Memory B cell (primary cell): ENCODE data around the gene ITPR3.
A peak's percentile ranks its signal among the peaks of the same experiment; 100 is the strongest.

Source experiments
- ATAC-seq: fragments of 150-1000 bp; cut with Tn5 transposase; 2 replicates; pipeline ENCODE4 v1.10.0; 2021; ENCODE audit warnings: low read depth, mild to moderate bottlenecking, moderate library complexity
- DNase-seq, 2 donors: peaks; one replicate each; pipeline ENCODE4 v3.0.0; 2022; ENCODE audit warnings: low spot score in 2 of 2
- H3K27ac Mint-ChIP-seq: one replicate; pipeline ENCODE4 v1.8.0; 2022; ENCODE audit warnings: mild to moderate bottlenecking, moderate library complexity, mixed read lengths
- H3K27me3 Mint-ChIP-seq: one replicate; pipeline ENCODE4 v1.8.0; 2022; ENCODE audit warnings: mixed read lengths
- H3K36me3 Mint-ChIP-seq: one replicate; pipeline ENCODE4 v1.8.0; 2022; ENCODE audit warnings: mild to moderate bottlenecking, mixed read lengths
- H3K4me1 Mint-ChIP-seq: one replicate; pipeline ENCODE4 v1.8.0; 2022; ENCODE audit warnings: mixed read lengths
- H3K4me3 Mint-ChIP-seq: one replicate; pipeline ENCODE4 v1.8.0; 2022; ENCODE audit warnings: mild to moderate bottlenecking, moderate library complexity, mixed read lengths
- H3K9me3 Mint-ChIP-seq: one replicate; pipeline ENCODE4 v1.8.0; 2022; ENCODE audit warnings: mixed read lengths

Gene ITPR3

DNA sequence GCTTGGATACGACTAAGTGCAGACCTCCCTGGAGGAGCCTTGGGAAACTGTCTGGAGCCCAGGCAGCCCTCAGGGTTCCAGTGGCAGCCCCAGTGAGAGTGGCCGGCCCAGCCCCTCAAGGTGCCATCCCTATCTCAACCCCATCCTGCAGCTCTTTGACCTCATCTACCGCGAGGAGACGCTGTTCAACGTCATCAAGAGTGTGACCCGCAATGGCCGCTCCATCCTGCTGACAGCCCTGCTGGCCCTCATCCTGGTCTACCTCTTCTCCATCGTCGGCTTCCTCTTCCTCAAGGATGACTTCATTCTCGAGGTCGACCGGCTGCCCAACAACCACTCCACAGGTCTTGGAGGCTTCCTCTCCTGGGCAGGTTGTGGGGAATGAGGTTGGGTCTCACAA lies 69.6 kb downstream of the ITPR3 start:
- Mint-ChIP-seq H3K27ac (peak overlapping the region; percentile 31), H3K4me3 (no peak overlapping the region), H3K9me3 (no peaks in the 10 kb centered on the region), H3K4me1 (peaks cover 14% of the 10 kb centered on the region), H3K27me3 (no peaks in the 10 kb centered on the region), H3K36me3 (peaks cover 35% of the 10 kb centered on the region)
- no peak for DNase-seq
- no peak for ATAC-seq

DNA sequence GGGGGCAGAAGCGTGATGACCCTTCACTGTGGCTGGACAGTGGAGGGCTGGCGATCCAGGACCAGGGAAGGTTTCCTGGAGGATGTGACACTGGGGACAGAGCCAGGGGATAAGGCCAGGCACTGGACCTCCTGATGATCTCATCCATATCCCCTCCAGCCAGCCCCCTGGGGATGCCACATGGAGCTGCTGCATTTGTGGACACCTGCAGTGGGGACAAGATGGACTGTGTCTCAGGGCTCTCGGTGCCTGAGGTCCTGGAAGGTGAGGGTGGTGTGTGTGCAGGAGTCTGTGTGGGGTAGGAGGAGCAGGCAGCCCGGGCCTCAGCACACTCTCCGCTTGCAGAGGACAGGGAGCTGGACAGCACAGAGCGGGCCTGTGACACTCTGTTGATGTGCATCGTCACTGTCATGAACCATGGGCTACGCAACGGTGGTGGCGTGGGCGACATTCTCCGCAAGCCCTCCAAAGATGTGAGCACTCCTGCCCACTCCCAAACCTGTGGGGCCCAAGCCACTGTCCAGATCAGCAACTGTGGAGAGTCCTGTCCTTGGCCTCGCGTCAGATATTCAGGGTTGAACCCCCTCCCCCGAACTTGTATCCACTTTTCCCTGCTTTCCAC lies 70.4 kb downstream of the ITPR3 start:
- no peak for ATAC-seq
- H3K36me3 Mint-ChIP-seq = peaks cover 30% of the 10 kb centered on the region
- no peak overlapping the region for H3K4me3 Mint-ChIP-seq
- H3K9me3 Mint-ChIP-seq = no peaks in the 10 kb centered on the region
- H3K4me1 Mint-ChIP-seq = peaks cover 21% of the 10 kb centered on the region
- H3K27ac Mint-ChIP-seq = peak overlapping the region; percentile 31
- DNase-seq = no peak
- no peaks in the 10 kb centered on the region for H3K27me3 Mint-ChIP-seq

DNA sequence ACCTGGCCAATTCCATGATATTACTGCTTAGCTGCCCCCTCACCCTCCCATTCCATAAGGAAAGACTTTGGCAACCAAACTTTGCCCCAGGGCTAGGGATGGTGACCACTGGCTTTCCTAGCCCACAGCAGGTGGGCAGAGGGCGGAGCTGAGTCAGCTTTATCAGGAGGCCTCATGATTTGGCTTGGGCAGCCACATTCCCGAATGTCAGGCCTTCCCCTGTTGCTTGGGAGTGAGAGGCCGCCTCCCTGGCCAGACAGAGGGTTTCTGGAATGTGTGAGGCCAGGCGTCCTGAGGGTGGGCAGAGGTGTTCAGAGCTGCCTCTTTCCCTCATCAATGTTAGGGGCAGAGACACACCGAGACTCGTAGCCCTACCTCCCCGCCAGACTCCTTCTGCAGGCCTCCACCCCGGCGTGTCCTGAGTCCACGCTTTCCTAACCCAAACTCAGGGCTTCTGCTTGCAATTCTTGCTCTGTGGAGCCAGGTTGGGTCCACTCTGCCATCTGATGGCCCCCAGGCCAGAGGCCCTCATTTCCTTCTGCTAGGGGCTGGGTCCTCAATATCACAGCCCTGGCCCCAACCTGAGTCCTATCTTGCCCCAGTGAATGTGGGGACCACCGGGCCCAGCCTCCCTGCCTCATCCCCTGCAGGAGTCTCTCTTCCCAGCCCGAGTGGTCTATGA lies 71.1 kb downstream of the ITPR3 start:
- no peaks in the 10 kb centered on the region for H3K9me3 Mint-ChIP-seq
- no peaks in the 10 kb centered on the region for H3K27me3 Mint-ChIP-seq
- H3K4me1 Mint-ChIP-seq = peaks cover 28% of the 10 kb centered on the region
- ATAC-seq (no peak), DNase-seq (no peak)
- H3K27ac Mint-ChIP-seq = peak overlapping the region; percentile 98
- H3K36me3 Mint-ChIP-seq = peaks cover 28% of the 10 kb centered on the region
- H3K4me3 Mint-ChIP-seq = peak overlapping the region; percentile 33

- H3K27ac Mint-ChIP-seq = peak overlapping the region; percentile 98
- peaks cover 28% of the 10 kb centered on the region for H3K36me3 Mint-ChIP-seq
- H3K9me3 Mint-ChIP-seq = no peaks in the 10 kb centered on the region
- no peaks in the 10 kb centered on the region for H3K27me3 Mint-ChIP-seq
- DNase-seq (peak; percentile 67 to 69), ATAC-seq (peak; percentile 84)
- H3K4me1 Mint-ChIP-seq = peaks cover 33% of the 10 kb centered on the region
- peak overlapping the region; percentile 33 for H3K4me3 Mint-ChIP-seq
These were observed 71.6 kb downstream of the ITPR3 start for GRCh38 chr6:33692760-33693158.

DNA sequence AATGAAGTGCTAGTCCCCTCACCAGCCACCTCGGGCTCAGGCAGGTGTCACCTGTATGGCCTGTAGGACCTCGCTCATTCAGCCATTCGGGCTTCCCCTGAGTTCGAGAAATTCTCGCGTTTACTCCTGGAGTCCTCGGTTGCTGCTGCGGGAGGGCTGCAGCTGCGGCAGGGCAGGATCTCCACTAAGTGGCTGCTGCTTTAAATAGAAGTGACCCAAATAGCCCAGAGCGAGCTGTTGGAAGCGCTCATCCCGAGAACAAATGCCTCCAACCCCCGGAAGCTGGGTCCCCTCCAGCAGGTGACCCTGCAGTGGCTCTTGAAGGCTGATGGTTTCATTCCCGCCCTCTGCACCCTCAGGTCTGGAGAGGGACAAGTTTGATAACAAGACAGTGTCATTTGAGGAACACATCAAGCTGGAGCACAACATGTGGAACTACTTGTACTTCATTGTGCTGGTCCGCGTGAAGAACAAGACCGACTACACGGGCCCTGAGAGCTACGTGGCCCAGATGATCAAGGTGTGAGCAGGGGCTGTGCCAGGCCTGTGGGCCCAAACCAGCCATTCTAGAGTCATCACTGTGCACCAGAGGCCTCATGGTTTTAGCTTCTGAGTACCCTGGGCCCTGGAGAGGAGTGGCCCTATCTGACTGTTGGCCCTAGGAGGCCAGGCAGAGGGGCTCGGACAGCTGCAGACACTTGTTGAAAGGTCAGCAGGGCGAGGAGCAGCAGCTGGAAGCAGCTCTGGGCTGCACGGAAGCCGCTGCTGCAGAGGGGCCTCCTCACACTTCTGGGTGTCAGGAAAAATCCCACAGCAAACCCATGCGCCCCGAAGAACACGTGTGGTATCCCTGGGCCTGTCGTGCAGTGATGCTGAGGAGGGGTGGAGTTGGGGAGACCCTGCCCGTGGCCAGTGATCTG lies 72.3 kb downstream of the ITPR3 start:
- DNase-seq (no peak), ATAC-seq (peak; percentile 25)
- Mint-ChIP-seq H3K36me3 (peaks cover 27% of the 10 kb centered on the region), H3K27me3 (no peaks in the 10 kb centered on the region), H3K4me3 (no peak overlapping the region), H3K27ac (peak overlapping the region; percentile 98), H3K4me1 (peaks cover 37% of the 10 kb centered on the region), H3K9me3 (no peaks in the 10 kb centered on the region)

GRCh38 chr6:33694401-33694931 lies 73.3 kb downstream of the ITPR3 start:
- DNase-seq = no peak
- no peak overlapping the region for H3K4me3 Mint-ChIP-seq
- H3K27me3 Mint-ChIP-seq = no peaks in the 10 kb centered on the region
- no peak for ATAC-seq
- H3K9me3 Mint-ChIP-seq = no peaks in the 10 kb centered on the region
- H3K27ac Mint-ChIP-seq = peak overlapping the region; percentile 73
- peaks cover 17% of the 10 kb centered on the region for H3K36me3 Mint-ChIP-seq
- peaks cover 45% of the 10 kb centered on the region for H3K4me1 Mint-ChIP-seq

GRCh38 chr6:33694977-33695376 lies 73.9 kb downstream of the ITPR3 start:
- Mint-ChIP-seq H3K36me3 (peaks cover 14% of the 10 kb centered on the region), H3K4me1 (peaks cover 46% of the 10 kb centered on the region), H3K4me3 (no peak overlapping the region), H3K27ac (peak overlapping the region; percentile 73), H3K27me3 (no peaks in the 10 kb centered on the region), H3K9me3 (no peaks in the 10 kb centered on the region)
- no peak for ATAC-seq
- DNase-seq = no peak

- ATAC-seq = no peak
- no peak for DNase-seq
- Mint-ChIP-seq H3K4me1 (peaks cover 51% of the 10 kb centered on the region), H3K9me3 (no peaks in the 10 kb centered on the region), H3K27ac (peak overlapping the region; percentile 89), H3K36me3 (peaks cover 14% of the 10 kb centered on the region), H3K4me3 (no peak overlapping the region), H3K27me3 (no peaks in the 10 kb centered on the region)
These were observed 74.3 kb downstream of the ITPR3 start for GRCh38 chr6:33695451-33695887.

GRCh38 chr6:33696076-33696475 lies 75.0 kb downstream of the ITPR3 start:
- H3K9me3 Mint-ChIP-seq = no peaks in the 10 kb centered on the region
- peak overlapping the region; percentile 66 for H3K4me3 Mint-ChIP-seq
- peaks cover 10% of the 10 kb centered on the region for H3K36me3 Mint-ChIP-seq
- no peak for DNase-seq
- no peaks in the 10 kb centered on the region for H3K27me3 Mint-ChIP-seq
- H3K27ac Mint-ChIP-seq = peak overlapping the region; percentile 89
- ATAC-seq = no peak
- peaks cover 53% of the 10 kb centered on the region for H3K4me1 Mint-ChIP-seq

GRCh38 chr6:33696548-33697518 lies 75.7 kb downstream of the ITPR3 start:
- H3K36me3 Mint-ChIP-seq = peaks cover 6% of the 10 kb centered on the region
- no peaks in the 10 kb centered on the region for H3K27me3 Mint-ChIP-seq
- H3K4me3 Mint-ChIP-seq = peak overlapping the region; percentile 66
- H3K9me3 Mint-ChIP-seq = no peaks in the 10 kb centered on the region
- ATAC-seq (peak; percentile 62), DNase-seq (peak; percentile 44 to 59)
- H3K27ac Mint-ChIP-seq = peak overlapping the region; percentile 89
- peaks cover 46% of the 10 kb centered on the region for H3K4me1 Mint-ChIP-seq

DNA sequence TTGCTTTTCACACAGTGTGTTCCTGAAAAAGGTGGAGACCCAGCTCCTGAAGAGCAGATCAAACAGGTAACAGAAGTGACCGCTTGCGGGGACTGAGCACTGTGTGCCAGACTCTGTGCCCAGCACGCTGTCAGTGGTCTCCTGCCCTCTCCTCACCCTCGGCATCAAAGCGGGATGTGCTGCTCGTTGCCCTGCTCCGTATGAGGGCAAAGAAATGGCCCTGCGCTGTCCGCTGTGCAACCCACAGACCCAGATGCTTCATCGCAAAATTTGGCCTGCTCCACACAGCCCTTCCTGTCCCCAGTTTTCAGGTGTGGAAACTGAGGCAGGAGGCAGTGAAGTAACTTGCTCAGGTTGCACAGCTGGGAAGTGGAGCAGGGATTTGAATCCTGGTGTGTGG lies 76.7 kb downstream of the ITPR3 start:
- Mint-ChIP-seq H3K4me1 (peaks cover 43% of the 10 kb centered on the region), H3K27me3 (no peaks in the 10 kb centered on the region), H3K4me3 (peak overlapping the region; percentile 29), H3K36me3 (no peaks in the 10 kb centered on the region), H3K9me3 (no peaks in the 10 kb centered on the region), H3K27ac (peak overlapping the region; percentile 89)
- no peak for DNase-seq
- no peak for ATAC-seq

- no peaks in the 10 kb centered on the region for H3K27me3 Mint-ChIP-seq
- H3K36me3 Mint-ChIP-seq = peaks cover under 1% of the 10 kb centered on the region
- no peaks in the 10 kb centered on the region for H3K9me3 Mint-ChIP-seq
- no peak for ATAC-seq
- no peak for DNase-seq
- peaks cover 42% of the 10 kb centered on the region for H3K4me1 Mint-ChIP-seq
- H3K4me3 Mint-ChIP-seq = no peak overlapping the region
- H3K27ac Mint-ChIP-seq = peak overlapping the region; percentile 53
These were observed 77.4 kb downstream of the ITPR3 start for GRCh38 chr6:33698494-33698893.

DNA sequence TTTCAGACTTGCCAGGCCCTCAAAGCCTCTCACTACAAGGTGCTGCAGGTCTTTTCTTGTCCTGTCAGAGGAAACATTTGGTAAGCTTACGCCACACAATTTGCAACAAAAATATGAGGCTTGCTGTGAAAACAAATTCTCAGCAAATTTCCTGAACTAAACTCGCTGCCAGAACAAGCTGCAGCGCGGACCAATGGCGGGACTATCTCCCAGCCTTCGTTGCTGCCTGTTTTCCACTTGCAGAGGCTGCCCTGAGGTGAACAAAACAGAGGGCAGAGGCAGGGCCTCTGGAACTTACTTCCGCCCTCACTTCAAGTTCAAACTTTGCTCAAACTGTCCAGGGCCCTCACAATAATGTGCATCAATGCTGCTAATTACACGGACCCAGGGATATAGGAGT lies 78.0 kb downstream of the ITPR3 start:
- DNase-seq (no peak), ATAC-seq (no peak)
- H3K4me1 Mint-ChIP-seq = peaks cover 42% of the 10 kb centered on the region
- H3K27me3 Mint-ChIP-seq = no peaks in the 10 kb centered on the region
- H3K9me3 Mint-ChIP-seq = no peaks in the 10 kb centered on the region
- peak overlapping the region; percentile 53 for H3K27ac Mint-ChIP-seq
- H3K4me3 Mint-ChIP-seq = peak overlapping the region; percentile 34
- peaks cover 2% of the 10 kb centered on the region for H3K36me3 Mint-ChIP-seq
